GM19468 (cell line): ENCODE measurements around the gene PDE10A.

Experiments
- ATAC-seq: cut with Tn5 transposase; IDR thresholded peaks from one replicate; pipeline ENCODE4 v1.9.1; 2021; ENCODE audit warnings: mild to moderate bottlenecking, moderate library complexity, moderate number of reproducible peaks; ENCODE audit not compliant: unreplicated experiment; ENCODE audit errors: extremely low read depth

Gene PDE10A

GRCh38 chr6:165658395-165659058 is 4.5 kb downstream of the PDE10A start:
- ATAC-seq: no peak

- ATAC-seq: no peak
These were observed 5.7 kb downstream of the PDE10A start for GRCh38 chr6:165657325-165657680.

- ATAC-seq: no peak
These were observed 6.3 kb downstream of the PDE10A start for GRCh38 chr6:165656581-165657324.

GRCh38 chr6:165655191-165655590 is 7.8 kb downstream of the PDE10A start:
- no peak for ATAC-seq

- no peak for ATAC-seq
These were observed 8.9 kb downstream of the PDE10A start for GRCh38 chr6:165654144-165654543.

GRCh38 chr6:165653607-165654006 is 9.4 kb downstream of the PDE10A start:
- ATAC-seq: no peak

- ATAC-seq: no peak
These were observed 9.8 kb downstream of the PDE10A start for GRCh38 chr6:165653196-165653595.

GRCh38 chr6:165652766-165653165 is 10.3 kb downstream of the PDE10A start:
- no peak for ATAC-seq

GRCh38 chr6:165649166-165650137 is 13.6 kb downstream of the PDE10A start:
- ATAC-seq: no peak

- ATAC-seq: no peak
These were observed 16.0 kb downstream of the PDE10A start for GRCh38 chr6:165647041-165647440.

- no peak for ATAC-seq
These were observed 17.1 kb downstream of the PDE10A start for GRCh38 chr6:165645919-165646318.

- no peak for ATAC-seq
These were observed 18.3 kb downstream of the PDE10A start for GRCh38 chr6:165644586-165645266.

GRCh38 chr6:165643015-165643414 is 20.0 kb downstream of the PDE10A start:
- ATAC-seq: no peak

- no peak for ATAC-seq
These were observed 21.3 kb downstream of the PDE10A start for GRCh38 chr6:165641672-165642156.

GRCh38 chr6:165640806-165641205 is 22.2 kb downstream of the PDE10A start:
- ATAC-seq: no peak

GRCh38 chr6:165638530-165638929 is 24.5 kb downstream of the PDE10A start:
- no peak for ATAC-seq

GRCh38 chr6:165637586-165637985 is 25.5 kb downstream of the PDE10A start:
- ATAC-seq: no peak

GRCh38 chr6:165636402-165637048 is 26.5 kb downstream of the PDE10A start:
- ATAC-seq: no peak

- ATAC-seq: no peak
These were observed 27.1 kb downstream of the PDE10A start for GRCh38 chr6:165635965-165636364.
